NCI-H2107 (cell line): ENCODE data around the gene PDE4D.

Experiments
- DNase-seq: peaks from one replicate; lab custom pipeline; 2025; lab: John Stamatoyannopoulos, UW

The PDE4D gene

GRCh38 chr5:59838989-59839388 lies 54.5 kb downstream of the PDE4D start:
- no peak for DNase-seq

DNA sequence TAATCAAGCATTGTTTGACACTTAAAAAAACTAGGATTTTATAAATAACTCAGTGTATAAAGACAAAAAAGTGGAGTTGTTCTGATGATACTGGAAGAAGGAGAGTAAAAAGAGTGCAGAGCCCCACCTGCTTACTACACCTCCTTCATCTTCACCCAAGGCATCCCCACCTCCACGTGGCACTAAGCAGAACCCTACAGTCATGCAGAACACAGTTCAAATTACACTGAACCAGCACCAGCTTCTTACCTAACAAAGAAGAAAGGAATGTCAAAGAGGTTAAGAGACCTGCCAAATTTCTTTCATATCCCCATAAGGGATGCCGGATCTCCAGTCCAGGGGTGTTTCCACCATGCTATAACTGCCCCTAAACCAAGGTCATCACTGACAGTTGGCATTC lies 55.5 kb downstream of the PDE4D start:
- no peak for DNase-seq

- DNase-seq: no peak
Observed at GRCh38 chr5:59837071-59837470, 56.5 kb downstream of the PDE4D start.

DNA sequence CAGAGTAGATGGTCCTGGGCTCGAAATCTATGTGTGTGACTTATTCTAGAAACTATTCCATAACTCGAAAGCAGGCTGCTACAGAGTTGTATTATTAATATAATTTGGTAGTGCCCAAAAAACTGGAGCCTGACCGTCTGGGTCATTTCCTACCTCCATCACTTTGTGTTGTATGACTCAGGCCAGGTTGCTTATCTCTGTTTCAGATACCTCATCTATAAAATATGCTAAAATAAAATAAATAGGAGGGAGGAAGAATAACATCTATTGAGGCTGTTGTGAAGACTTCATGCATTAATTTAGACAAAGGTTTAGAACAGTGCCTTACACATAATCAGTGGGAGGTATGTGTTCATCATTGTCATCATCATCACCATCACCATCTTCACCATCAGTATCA lies 57.7 kb downstream of the PDE4D start:
- DNase-seq: no peak

GRCh38 chr5:59833448-59833847 lies 60.1 kb downstream of the PDE4D start:
- no peak for DNase-seq

DNA sequence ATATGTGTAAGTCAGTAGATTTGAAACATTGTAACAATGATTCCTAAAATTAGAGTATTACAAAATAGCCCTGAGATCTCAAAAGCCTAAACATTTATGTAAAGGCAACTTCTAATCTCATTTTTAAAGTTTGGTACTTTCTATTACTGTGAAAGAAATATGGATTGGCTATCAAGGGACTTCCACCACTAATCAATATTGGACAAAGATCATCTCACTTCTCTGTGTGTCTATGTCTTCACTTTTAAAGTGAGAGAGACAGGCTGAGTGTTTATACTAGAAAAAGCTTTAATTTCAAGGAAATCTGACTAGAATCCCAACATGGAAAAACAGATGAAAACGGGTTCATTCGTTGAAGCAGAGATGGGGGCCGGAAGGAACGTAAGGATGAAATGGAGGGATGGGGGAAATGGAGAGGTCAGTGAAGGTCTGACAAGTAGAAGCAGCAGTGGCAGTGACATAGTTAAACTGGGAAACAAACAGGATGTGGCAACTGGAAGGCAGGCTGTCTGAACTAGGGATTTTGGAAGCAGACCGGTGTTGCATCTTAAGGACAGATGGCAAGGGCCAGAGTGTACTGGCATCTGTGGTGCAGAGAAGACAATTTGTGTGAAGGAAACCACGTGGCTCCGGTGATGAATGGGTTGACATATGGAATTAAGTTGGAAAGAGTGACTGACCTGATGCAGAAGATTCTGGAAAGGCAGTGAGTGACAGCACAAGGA lies 60.8 kb downstream of the PDE4D start:
- DNase-seq: no peak

DNA sequence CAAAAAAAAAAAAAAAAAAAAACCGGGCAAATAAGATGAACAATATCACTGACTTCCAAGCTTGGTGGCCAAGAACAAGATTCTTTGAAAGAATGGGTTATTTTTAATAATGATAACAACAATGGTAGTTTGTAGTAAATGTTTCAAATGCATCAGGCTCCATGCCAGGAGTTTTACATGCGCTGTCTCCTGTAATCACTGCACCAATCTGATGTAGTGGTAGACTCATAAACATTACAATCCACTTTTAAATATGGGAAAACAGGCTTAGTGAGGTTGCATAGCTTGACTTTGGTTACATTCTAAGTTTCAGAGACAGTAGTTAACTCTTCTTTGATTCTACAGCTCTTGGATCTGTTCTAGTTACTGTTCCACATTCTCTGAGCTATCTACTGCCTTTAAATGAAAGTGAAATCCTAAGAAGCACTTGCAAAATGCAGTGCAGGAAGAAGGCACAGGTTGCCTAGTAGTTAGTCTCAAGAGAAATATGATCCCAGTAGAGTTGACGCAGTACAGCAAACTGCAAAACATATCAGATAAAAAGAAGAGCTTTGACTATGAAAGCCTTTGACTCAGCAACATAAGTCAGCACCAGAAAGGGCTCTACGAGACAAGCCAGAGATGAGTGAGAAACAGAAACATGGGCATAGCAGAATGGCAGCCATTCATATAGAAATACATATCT lies 62.1 kb downstream of the PDE4D start:
- DNase-seq: no peak

DNA sequence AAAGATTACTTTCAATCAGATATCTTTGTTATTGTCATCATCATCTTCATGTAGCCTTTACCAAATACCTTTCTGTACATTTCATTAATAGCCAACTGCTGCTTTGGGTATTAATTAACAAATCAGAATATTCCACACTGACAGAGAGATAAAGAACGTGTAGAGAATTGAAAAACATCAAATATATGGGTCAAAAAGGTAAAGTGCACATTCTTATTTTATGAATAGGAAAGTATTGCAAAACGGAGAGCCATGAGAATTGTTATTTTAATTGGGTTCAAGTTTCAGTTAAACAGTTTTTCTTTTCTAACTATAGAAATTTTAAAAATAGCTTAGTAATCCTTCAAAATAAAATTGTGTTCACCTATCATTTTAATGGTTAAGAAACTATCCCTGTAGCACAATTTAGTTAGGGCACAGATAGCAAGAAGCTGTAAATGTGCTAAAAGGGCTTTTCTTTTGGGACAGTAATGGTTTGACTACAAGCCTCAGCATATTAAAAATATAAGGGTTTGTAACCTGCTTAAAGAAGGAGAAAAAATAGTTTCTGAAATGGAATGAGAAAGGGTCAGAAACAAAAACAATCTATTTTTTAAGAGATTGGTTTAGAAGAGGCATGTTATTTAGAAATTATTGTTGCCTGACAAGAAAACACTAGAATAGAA lies 62.9 kb downstream of the PDE4D start:
- no peak for DNase-seq

DNA sequence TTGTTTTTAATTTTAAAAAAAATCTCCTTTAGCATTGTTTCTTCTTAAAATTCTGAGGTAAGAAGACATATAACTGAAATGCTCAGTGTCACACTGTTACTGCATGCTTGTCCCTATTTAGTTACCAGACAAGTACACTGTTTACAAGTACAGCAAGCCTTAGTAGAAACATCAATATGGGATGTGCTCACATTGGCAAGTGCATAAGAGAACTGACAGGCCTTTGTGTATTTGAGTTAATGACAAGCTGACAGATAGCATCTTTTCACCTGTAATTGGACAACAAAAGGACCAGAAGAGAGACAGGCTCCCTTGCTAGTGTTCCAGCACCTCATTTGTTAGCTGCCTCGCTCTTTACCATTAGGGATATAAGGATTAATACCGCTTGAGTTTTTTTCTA lies 63.6 kb downstream of the PDE4D start:
- no peak for DNase-seq

GRCh38 chr5:59829386-59829785 lies 64.1 kb downstream of the PDE4D start:
- no peak for DNase-seq

GRCh38 chr5:59828623-59829022 lies 64.9 kb downstream of the PDE4D start:
- DNase-seq: no peak

- DNase-seq: no peak
Observed at GRCh38 chr5:59826996-59827395, 66.5 kb downstream of the PDE4D start.

DNA sequence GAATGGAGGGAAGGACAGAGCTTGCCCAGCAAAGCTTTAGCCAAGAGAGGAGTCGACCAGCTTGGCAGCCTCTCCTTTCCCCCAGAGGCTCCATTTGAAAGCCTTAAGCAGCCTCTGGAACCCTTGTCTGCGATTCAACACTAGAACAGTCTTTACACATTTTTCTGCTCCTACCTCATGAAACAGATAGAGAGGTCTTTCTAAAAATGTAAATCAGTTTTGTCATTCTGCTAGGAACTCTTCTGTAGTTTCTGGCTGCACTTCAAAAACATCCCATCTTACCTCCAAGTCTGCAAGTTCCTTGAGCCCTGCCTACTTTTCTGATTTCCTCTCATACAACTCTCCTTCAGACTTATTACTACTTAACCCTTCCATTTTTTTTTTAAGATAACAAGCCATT lies 70.1 kb downstream of the PDE4D start:
- DNase-seq: no peak

DNA sequence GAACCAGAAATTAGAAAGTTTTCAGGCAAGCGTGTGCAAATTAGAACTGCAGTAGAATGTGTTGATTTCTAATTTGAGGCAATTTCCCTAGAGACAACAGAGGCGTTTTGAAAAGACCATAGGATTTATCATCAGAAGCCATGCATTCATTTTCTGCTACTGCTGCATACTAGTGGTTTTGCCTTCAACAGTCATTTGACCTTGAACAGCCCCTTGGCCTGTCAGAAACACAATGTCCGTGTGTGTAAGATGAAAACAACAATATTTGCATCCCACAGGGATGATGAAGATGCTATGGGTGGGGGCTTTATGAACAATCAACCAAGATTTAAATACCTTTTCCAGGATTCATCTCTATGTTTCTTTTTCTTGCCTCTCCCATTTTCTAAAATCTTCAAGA lies 73.7 kb downstream of the PDE4D start:
- no peak for DNase-seq

DNA sequence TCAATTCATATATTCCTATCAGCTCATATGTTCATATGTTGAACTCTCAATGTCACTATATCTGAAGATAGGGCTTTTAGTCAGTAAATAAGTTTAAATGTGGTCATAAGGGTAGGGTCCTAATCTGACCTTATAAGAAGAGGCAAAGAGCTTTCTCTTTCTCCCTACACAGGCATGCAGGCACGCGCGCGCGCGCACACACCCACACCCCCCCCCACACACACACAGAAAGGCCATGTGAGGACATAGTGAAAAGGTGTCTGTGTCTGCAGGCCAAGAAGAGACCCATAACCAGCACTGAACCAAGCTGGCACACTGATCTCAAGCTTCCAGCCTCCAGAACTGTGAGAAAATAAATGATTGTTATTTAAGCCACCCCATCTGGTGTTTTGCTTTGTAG lies 76.0 kb downstream of the PDE4D start:
- no peak for DNase-seq

DNA sequence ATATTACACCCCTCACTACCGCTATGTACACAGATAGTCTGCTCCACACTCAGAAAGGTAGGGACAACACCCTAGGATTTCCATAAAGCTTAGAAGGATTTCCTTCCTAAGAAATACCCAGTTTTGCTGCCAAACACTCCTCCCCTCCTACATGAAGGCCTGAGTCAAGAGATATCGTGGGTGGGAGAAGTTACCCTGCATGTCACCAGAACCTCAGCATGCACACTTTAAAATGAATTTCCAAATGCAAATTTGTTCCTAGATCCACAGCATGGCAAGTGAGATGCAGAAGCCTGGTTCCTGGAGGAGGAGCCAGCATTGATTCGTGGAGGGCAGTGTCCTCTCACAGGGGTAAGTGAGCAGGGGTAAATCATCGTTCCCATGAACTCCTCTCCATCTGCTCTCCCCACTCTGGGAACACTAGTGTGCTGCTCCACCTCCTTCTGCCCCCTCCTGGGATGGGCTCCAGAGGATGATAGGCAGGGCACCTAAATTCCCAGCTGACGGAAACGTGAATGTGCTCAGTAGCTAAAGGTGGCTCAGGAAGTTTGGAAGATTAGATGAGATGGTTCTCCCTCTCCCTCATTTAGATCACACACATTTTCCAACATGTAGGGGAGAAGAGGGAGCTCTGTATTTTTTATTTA lies 76.7 kb downstream of the PDE4D start:
- DNase-seq: no peak

- DNase-seq: no peak
Observed at GRCh38 chr5:59814537-59814872, 79.0 kb downstream of the PDE4D start.

DNA sequence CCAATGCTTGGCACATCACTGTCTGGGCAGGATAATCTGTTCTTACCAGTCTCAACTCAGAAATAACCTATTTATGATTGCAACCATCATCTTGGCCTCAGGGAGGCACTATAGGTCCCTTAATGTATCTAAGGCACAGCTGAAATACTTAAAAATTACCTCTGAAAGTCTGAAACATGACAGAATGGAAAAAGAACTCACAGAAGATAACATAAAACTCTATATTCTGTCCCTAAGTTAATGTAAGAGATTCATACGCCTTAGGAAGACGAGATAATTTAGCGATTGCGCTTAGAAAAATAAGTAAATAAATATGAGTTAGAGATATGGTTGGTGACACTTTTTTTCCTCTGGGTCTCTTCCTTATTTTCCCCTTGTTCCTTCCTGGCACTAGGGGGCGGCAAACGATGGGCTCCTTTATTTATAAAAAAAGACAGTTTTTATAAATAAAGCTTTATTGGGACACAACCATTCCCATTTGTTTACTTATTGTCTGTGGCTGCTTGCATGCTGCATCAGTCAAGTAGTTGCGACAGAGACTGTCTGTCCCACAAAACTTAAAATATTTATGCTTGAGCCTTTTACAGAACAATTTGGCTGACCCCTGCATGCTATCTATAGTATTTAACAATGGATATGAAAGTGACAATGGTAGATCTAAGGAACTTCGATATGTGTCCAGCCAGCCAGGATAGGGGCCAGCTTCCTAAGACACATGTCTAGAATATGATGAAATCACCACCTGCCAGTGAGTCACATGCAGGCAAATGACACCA lies 79.6 kb downstream of the PDE4D start:
- DNase-seq: no peak

- DNase-seq: no peak
Observed at GRCh38 chr5:59810041-59810440, 83.5 kb downstream of the PDE4D start.

- no peak for DNase-seq
Observed at GRCh38 chr5:59807806-59808205, 85.7 kb downstream of the PDE4D start.

GRCh38 chr5:59800347-59800893 lies 93.1 kb downstream of the PDE4D start:
- DNase-seq: no peak
